ES-I3 (cell line): ENCODE measurements around the gene OMP.

Experiments used
- H3K36me3 ChIP-seq: 2 replicates; pipeline ENCODE4 v1.6.1; 2013; ENCODE audit warnings: mild to moderate bottlenecking, low read length, control low read depth, moderate library complexity; ENCODE audit not compliant: insufficient read depth
- H3K4me1 ChIP-seq: 2 replicates; pipeline ENCODE4 v1.6.1; 2013; ENCODE audit warnings: mild to moderate bottlenecking, control low read depth, low read length; ENCODE audit not compliant: insufficient read depth
- H3K9ac ChIP-seq: 2 replicates; pipeline ENCODE4 v1.6.1; 2013; ENCODE audit warnings: low read depth, mild to moderate bottlenecking, low read length, moderate library complexity
- H3K9me3 ChIP-seq: 2 replicates; pipeline ENCODE4 v1.6.1; 2013; ENCODE audit warnings: mild to moderate bottlenecking, low read length, moderate library complexity; ENCODE audit not compliant: control insufficient read depth, insufficient read depth

OMP gene

GRCh38 chr11:77074626-77075221 lies 27.9 kb upstream of the OMP start:
- Histone ChIP-seq H3K4me1 (peaks cover 3% of the 10 kb centered on the region; the same call in 1 of the 2 replicates), H3K9me3 (no peaks in the 10 kb centered on the region), H3K36me3 (no peaks in the 10 kb centered on the region), H3K9ac (no peak overlapping the region)

DNA sequence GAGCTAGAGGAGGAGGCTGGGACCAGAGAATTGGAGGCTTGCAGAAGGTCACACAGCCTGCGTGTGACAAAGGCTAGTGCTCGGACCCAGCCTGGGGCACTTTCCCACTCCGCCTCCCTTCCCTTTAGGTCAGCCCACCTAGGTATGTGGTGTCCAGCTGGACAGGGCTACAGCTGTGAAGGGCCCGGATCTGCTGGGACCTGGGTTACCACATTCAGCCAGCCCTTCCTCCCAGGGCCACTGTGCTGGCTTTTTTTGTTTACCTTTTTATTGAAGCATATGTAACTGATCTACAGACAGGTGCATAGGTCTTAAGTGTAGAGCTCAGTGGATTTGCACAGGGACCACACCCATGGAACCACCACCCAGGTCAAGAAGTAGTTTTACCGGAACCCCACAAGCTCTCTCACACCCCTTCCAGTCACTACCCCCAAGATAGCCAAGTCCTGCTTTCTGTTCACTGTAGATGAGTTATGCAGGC lies 27.2 kb upstream of the OMP start:
- Histone ChIP-seq H3K9me3 (no peaks in the 10 kb centered on the region), H3K4me1 (peaks cover 3% of the 10 kb centered on the region; the same call in 1 of the 2 replicates), H3K9ac (no peak overlapping the region), H3K36me3 (no peaks in the 10 kb centered on the region)

- H3K9ac ChIP-seq: no peak overlapping the region
- H3K4me1 ChIP-seq: peaks cover 8% of the 10 kb centered on the region; the same call in 1 of the 2 replicates
- H3K9me3 ChIP-seq: no peaks in the 10 kb centered on the region
- H3K36me3 ChIP-seq: no peaks in the 10 kb centered on the region
Measured at GRCh38 chr11:77079666-77080065, 23.0 kb upstream of the OMP start.

DNA sequence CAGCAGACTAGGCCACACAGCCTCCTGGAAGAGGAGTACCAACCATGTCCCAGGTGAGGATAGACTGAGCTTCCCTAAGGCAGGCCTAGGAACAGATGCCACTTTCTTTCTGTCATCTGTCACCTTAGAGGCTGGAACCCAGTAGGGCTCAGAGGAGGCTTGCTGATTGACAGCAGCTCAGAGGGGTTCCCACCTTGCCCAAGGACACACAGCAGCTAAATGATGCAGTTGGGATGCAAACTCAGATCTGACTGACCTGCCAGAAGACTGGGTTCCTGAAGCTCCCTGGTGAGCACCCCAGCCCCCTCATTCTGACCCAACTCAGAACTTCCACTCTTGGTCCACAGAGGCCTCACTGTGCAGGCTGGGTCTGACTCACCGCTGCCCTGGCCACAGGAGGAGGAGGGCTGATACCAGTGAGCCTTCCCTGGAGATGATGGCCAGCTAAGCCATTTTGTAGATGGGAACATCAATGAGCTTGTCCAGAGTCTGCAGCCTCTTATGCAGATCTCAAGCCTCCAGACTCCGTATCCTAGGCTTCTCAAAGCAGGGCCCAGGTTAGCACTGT lies 21.9 kb upstream of the OMP start:
- Histone ChIP-seq H3K4me1 (peaks cover 8% of the 10 kb centered on the region; the same call in 1 of the 2 replicates), H3K9ac (no peak overlapping the region), H3K36me3 (no peaks in the 10 kb centered on the region), H3K9me3 (no peaks in the 10 kb centered on the region)

DNA sequence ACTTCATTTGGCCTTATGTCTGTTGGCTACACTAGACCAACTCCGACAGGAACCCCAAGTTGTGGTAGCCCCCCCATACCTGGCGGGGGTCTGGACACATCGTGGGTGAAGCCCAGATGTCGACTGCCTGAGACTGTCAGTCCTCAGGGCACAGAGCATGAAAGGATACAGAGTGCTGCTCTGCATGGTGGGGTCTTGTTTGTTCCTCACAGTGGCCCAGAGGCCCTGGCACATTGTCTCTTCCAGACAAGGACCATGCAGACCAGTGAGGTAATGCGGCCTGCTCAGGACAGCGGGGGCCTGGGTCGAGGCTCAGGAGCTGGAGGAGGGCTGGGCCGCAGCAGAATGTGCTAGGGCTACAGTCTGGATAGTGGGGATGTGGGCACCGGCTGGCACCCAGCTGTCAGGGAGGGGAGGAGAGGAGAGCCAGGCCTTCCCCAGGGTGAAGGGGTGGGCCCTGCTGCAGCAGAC lies 21.2 kb upstream of the OMP start:
- no peak overlapping the region for H3K9ac ChIP-seq

DNA sequence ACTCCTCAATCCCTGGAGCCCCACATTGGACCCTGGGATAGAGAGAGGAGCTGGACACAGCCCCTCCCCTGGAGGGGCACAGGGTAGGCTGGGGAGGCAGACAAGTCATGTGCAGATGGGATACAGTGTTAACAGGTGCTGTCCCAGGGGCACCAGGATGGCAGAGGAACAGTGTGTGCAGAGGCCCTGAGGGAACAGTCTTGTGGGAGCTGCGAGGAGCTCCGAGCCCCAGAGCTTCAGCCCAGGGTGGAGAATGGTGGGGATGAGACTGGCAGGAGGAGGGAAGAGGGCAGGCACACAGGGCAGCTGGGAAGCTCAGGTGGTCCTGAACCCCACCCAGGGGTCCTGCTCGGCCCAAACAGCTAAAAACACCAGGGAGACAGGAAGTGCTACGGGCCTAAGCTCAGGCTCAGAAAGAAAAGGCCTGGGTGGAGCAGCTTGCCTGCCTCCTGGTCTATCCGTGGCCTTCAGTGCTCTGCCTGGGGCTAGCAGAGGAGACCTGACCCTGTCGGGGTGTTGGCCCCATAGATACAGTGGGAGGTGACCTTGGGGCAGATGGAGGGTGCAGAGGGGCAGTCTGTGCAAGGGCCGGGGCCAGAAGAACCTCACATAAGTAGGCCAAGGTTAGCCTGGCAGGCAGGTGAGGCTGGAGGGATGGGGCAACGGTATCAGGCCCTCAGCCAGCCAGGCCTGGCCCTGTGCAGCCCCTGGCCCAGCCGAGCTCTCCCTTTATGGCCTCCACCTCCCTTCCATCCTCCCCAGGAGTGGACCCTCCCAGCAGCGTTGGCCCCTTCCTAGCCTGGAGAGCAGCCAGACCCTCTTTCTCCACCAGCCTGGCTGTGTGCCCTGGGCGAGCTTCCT lies 20.4 kb upstream of the OMP start:
- no peaks in the 10 kb centered on the region for H3K9me3 ChIP-seq
- no peaks in the 10 kb centered on the region for H3K36me3 ChIP-seq
- H3K9ac ChIP-seq: no peak overlapping the region
- H3K4me1 ChIP-seq: peaks cover 8% of the 10 kb centered on the region; the same call in 1 of the 2 replicates

More for the DNA sequence above, 21.2 kb upstream of the OMP start:
- Histone ChIP-seq H3K36me3 (no peaks in the 10 kb centered on the region), H3K9me3 (no peaks in the 10 kb centered on the region), H3K4me1 (peaks cover 8% of the 10 kb centered on the region; the same call in 1 of the 2 replicates)

- Histone ChIP-seq H3K9me3 (no peaks in the 10 kb centered on the region), H3K36me3 (no peaks in the 10 kb centered on the region), H3K9ac (no peak overlapping the region), H3K4me1 (peaks cover 8% of the 10 kb centered on the region; the same call in 1 of the 2 replicates)
Measured at GRCh38 chr11:77082838-77083565, 19.6 kb upstream of the OMP start.

DNA sequence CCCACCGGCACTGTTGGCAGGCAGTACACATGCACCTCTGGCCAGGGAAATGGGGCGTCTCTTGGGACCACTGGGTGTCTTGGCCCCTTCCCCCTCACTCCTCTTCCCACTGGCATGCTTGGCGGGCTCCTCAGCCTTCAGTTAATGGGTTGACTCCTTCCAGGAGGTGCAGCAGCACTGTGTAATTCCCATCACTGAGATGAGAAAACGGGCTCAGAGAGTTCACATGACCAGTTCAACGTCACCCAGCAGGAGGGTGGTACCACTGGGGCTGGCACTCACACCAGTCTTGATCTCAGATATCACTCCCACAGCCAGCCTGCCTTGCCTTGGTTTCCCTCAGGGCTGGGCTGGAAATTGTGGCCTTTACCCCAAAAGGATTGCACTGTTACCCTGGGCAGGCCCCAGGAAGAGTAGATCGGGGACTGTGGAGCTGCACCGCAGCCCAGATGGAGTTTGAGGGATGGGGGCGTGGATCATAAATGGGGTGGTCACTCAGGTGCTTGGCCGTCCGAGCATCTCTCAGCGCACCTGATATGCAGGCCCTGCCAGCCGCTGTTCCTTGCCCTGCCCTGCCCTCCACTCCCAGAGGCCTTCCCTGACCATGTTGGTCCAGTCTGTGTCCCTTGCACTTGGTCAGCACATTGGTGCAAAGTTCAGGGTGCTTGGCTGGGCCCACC lies 18.9 kb upstream of the OMP start:
- Histone ChIP-seq H3K4me1 (peaks cover 8% of the 10 kb centered on the region; the same call in 1 of the 2 replicates), H3K9ac (no peak overlapping the region), H3K36me3 (no peaks in the 10 kb centered on the region), H3K9me3 (no peaks in the 10 kb centered on the region)

DNA sequence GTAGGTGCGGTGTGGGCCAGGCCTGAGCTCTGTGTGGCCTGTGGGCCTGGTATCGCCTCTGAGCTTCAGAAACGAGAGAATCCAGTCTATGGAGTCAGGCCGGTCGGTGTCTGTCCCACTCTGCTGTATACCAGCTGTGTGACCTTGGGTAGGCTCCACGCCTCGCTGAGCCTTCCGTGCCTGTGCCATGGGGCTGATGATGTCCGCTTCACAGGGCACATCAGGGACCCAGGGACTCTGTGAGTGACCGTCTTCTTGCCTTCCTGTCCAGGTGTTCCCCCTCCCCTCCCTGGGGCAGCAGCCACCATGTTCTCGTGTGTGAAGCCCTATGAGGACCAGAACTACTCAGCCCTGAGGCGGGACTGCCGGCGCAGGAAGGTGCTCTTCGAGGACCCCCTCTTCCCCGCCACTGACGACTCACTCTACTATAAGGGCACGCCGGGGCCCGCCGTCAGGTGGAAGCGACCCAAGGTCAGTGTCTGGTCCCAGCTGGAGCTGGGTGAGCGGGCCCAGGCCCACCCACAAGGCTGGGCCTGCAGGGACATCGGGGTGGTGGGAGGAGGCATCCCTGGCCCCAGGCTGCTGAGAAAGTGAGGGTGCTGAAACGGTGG lies 18.0 kb upstream of the OMP start:
- Histone ChIP-seq H3K4me1 (peaks cover 8% of the 10 kb centered on the region; the same call in 1 of the 2 replicates), H3K9me3 (no peaks in the 10 kb centered on the region), H3K9ac (no peak overlapping the region), H3K36me3 (no peaks in the 10 kb centered on the region)

DNA sequence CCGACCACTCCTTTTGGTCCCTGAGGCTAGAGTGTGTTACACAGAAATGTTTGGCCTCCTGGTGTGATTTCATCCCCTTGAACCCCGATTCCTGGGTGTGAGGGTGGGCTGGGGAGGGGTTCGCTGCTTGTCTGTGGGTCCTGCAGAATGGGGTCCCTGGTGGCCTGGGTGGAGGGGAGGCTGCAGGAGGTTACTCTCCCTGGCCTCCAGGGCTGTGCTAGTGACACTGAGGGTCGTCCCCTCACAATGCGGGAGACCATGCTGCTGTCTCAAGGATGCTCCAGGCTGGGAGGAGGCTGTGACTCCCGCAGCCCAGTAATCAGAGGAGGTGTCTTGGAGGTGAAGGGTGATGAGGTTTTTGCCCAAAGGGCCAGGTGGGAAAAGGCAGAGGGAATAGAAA lies 17.0 kb upstream of the OMP start:
- Histone ChIP-seq H3K36me3 (no peaks in the 10 kb centered on the region), H3K9ac (no peak overlapping the region), H3K9me3 (no peaks in the 10 kb centered on the region), H3K4me1 (peaks cover 8% of the 10 kb centered on the region; the same call in 1 of the 2 replicates)

GRCh38 chr11:77086521-77087472 lies 15.8 kb upstream of the OMP start:
- H3K36me3 ChIP-seq: no peaks in the 10 kb centered on the region
- no peaks in the 10 kb centered on the region for H3K9me3 ChIP-seq
- H3K9ac ChIP-seq: no peak overlapping the region
- peaks cover 7% of the 10 kb centered on the region; the same call in 1 of the 2 replicates for H3K4me1 ChIP-seq

DNA sequence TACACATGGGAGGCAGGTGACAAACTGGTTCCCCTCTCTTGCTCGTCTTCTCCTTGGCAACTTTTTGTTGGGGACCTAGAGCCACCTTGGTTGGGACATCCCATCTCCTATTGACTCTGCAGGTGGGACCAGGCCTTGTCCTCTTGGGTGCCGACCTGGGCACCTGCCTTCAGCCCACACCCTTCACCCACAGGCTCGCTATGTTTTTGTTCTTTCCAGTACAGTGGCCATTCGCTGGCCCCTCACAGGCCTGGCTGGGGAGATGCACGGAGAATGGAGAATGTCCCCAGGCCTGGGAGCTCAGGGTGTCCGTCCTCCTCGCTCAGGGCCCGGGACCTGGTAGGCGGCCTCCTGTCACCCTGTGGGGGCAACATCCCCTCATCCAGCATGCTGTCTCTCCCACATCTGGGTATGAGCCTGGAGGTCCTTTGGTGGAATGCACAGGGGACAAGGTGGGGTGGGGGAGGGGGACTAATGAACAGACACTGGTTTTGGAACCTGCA lies 14.9 kb upstream of the OMP start:
- no peak overlapping the region for H3K9ac ChIP-seq
- H3K9me3 ChIP-seq: no peaks in the 10 kb centered on the region
- no peaks in the 10 kb centered on the region for H3K36me3 ChIP-seq
- H3K4me1 ChIP-seq: peaks cover under 1% of the 10 kb centered on the region; the same call in 1 of the 2 replicates
